ENCODE results near the gene KCNH1.

Gene KCNH1

GRCh38 chr1:210918893-210919292, 215.1 kb downstream of the KCNH1 start:
- no peak for DNase-seq

- no peak for DNase-seq
Observed at GRCh38 chr1:210917560-210918169, 216.3 kb downstream of the KCNH1 start.

GRCh38 chr1:210916548-210916947, 217.4 kb downstream of the KCNH1 start:
- no peak for DNase-seq

- DNase-seq, result no peak
Observed at GRCh38 chr1:210915890-210916507, 217.9 kb downstream of the KCNH1 start.

GRCh38 chr1:210912752-210913151, 221.2 kb downstream of the KCNH1 start:
- no peak for DNase-seq

- no peak for DNase-seq
Observed at GRCh38 chr1:210910020-210910575, 223.8 kb downstream of the KCNH1 start.

- DNase-seq, result no peak
Observed at GRCh38 chr1:210908791-210909190, 225.2 kb downstream of the KCNH1 start.

GRCh38 chr1:210908257-210908656, 225.7 kb downstream of the KCNH1 start:
- no peak for DNase-seq

- DNase-seq, result no peak
Observed at GRCh38 chr1:210907251-210907805, 226.6 kb downstream of the KCNH1 start.

- no peak for DNase-seq
Observed at GRCh38 chr1:210905944-210906453, 227.9 kb downstream of the KCNH1 start.

- DNase-seq, result no peak
Observed at GRCh38 chr1:210905365-210905904, 228.5 kb downstream of the KCNH1 start.

GRCh38 chr1:210901981-210902770, 231.8 kb downstream of the KCNH1 start:
- no peak for DNase-seq

- DNase-seq, result no peak
Observed at GRCh38 chr1:210900820-210901219, 233.1 kb downstream of the KCNH1 start.

- no peak for DNase-seq
Observed at GRCh38 chr1:210900079-210900478, 233.9 kb downstream of the KCNH1 start.

- no peak for DNase-seq
Observed at GRCh38 chr1:210899676-210900075, 234.3 kb downstream of the KCNH1 start.

- no peak for DNase-seq
Observed at GRCh38 chr1:210898473-210898872, 235.5 kb downstream of the KCNH1 start.

- DNase-seq, result no peak
Observed at GRCh38 chr1:210883821-210884220, 250.1 kb downstream of the KCNH1 start.

GRCh38 chr1:210882414-210883221, 251.3 kb downstream of the KCNH1 start:
- DNase-seq, result no peak

GRCh38 chr1:210878564-210878963, 255.4 kb downstream of the KCNH1 start:
- no peak for DNase-seq

GRCh38 chr1:210876275-210876674, 257.7 kb downstream of the KCNH1 start:
- DNase-seq, result no peak

GRCh38 chr1:210866532-210866931, 267.4 kb downstream of the KCNH1 start:
- DNase-seq, result no peak

- DNase-seq, result no peak
Observed at GRCh38 chr1:210857705-210858104, 276.2 kb downstream of the KCNH1 start.
